OCI-LY3 (cell line): Measurements from ENCODE around the gene CAMTA1.

Experiments used
- CTCF ChIP-seq: fragments of 200-600, 300-600 bp; sonication (generic); IDR thresholded peaks from 2 replicates; pipeline ENCODE4 v1.5.1; 2014; ENCODE audit warnings: antibody characterized with exemption, low read length, low read depth
- EZH2phosphoT487 ChIP-seq: fragments of 200-600 bp; shearing (Covaris generic); IDR thresholded peaks from 2 replicates; pipeline ENCODE4 v1.6.1; 2018; ENCODE audit warnings: antibody characterized with exemption, mixed run types, low read depth

- no peak for TF ChIP-seq CTCF
- TF ChIP-seq EZH2phosphoT487 = no peak
Measured at GRCh38 chr1:7103361-7103782, 318.1 kb downstream of the CAMTA1 start.
